Fibroblast of mammary gland (primary cell): Measurements from ENCODE around the gene DTNA.

ENCODE experiments used
- DNase-seq: peaks from one replicate; pipeline ENCODE4 v3.0.0-alpha.2; 2010; ENCODE audit warnings: low read depth
- H3K4me3 ChIP-seq: 2 replicates; pipeline ENCODE4 v1.5.1; 2011; ENCODE audit warnings: low read depth, mild to moderate bottlenecking, low read length, moderate library complexity; ENCODE audit not compliant: control insufficient read depth
- TF ChIP-seq, protein P1 (sequence below): conservative IDR thresholded peaks from 2 replicates; pipeline ENCODE4 v1.5.1; 2011; ENCODE audit warnings: low read depth, low read length, inconsistent platforms; ENCODE audit not compliant: control insufficient read depth, insufficient read depth

DTNA gene

DNA sequence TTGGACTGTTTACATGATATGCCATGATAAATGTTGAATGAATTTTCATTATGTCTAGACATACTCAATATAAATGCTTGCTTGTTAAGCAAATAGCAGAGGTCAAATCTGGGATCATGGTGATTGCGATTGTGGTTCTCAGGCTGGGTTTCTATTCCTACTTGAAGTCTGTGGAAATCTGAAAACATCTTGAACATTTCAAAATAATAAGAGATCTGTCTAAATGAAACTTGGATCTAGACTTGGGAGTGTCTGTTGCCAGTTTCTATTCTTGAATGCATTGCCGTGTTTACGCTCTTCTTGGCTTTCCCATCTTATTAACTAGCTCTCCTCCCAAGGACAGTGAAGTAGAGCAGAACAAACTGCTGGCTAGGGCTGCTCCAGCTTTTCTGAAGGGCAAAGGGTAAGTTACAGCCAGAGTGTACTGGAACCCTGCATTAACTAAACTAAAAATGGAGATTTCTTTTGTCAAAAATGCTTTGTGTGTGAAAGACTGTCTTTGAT lies 127.7 kb downstream of the DTNA start:
- no peak overlapping the region for H3K4me3 ChIP-seq
- TF ChIP-seq, protein P1, sequence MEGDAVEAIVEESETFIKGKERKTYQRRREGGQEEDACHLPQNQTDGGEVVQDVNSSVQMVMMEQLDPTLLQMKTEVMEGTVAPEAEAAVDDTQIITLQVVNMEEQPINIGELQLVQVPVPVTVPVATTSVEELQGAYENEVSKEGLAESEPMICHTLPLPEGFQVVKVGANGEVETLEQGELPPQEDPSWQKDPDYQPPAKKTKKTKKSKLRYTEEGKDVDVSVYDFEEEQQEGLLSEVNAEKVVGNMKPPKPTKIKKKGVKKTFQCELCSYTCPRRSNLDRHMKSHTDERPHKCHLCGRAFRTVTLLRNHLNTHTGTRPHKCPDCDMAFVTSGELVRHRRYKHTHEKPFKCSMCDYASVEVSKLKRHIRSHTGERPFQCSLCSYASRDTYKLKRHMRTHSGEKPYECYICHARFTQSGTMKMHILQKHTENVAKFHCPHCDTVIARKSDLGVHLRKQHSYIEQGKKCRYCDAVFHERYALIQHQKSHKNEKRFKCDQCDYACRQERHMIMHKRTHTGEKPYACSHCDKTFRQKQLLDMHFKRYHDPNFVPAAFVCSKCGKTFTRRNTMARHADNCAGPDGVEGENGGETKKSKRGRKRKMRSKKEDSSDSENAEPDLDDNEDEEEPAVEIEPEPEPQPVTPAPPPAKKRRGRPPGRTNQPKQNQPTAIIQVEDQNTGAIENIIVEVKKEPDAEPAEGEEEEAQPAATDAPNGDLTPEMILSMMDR, result no peak
- peak; percentile 14 for DNase-seq

DNA sequence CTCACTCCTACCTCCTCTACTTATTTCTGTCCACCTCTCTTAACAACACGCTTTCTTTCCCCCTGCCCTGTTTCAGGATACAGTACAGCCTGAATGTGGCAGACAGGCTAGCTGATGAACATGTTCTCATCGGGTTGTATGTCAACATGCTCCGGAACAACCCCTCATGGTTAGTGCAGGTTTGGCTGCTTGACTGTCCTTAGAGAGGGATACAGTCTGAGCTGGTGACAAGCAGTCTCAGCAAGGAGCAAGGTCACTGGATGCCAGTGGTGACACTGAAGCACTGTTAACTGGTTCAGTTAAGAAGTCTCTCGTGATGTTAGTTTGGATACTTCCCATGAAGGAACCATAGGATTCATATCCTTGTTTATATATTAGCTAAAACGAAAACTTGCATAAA lies 128.6 kb downstream of the DTNA start:
- H3K4me3 ChIP-seq, result no peak overlapping the region
- no peak for DNase-seq
- TF ChIP-seq, protein P1, result no peak

DNA sequence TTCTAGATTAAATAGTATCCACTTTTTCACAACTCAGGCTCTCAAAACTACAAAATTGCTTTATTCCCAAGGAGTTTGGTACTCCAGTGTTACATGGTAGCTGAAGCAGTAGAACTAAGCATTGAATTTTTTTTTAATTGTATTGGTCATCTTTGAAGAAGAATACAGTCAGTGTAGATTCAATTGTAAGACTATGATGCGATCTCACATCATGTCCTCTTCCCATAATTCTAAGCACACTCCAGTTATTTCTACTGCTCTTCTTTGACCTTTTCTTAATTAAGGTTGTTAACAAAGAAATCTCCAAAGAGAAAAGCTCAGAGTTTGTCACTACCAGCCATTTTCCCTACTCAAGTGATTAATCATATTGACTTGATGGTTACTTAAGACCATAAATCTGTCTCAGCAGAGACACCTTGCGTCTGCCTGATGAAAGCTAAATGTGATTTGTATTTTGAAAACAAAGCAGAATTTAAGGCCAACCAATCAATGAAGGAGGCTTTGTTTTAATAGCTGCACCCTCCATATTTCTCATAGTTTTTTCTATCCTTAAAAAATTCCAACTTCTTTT lies 130.2 kb downstream of the DTNA start:
- no peak for DNase-seq
- H3K4me3 ChIP-seq, result no peak overlapping the region
- TF ChIP-seq, protein P1, result no peak

DNA sequence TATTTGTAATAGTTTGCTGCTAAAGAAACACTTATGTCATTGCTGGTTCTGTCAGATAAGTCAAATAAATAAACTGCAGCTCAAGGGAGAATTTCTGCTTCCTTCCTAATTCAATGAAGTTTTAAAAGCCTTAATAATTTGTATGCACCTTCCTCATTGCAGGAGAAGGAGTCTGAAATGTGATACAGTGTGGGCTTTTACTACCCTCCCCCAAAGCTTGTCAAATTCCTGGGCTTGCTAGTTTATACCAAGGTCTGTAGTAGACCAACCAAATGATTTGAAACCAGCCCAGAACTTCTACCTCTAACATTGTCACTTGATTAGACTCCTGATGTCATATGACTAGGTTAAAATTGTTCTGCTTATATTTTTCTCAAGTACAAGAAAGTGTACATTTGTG lies 131.8 kb downstream of the DTNA start:
- no peak overlapping the region for H3K4me3 ChIP-seq
- DNase-seq, result no peak
- TF ChIP-seq, protein P1, result no peak

DNA sequence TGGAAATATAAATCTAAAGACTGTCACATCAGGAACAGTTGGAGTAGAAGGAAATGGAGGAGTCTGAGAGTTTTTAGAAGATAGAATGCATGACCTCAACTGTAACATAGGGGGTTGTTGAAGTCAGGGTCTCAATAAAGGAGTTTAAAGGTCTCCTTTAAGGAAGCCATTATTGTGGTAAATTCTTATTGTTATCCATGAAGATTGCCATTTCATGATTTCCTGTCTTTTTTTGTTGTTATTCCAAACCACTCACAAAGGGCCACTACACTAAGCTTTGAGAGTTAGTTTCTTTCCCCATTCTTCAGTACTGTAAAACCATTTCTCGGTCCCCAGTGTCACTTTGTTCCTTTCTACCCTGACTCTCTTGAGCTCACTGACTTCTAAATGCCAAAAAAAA lies 134.0 kb downstream of the DTNA start:
- H3K4me3 ChIP-seq, result no peak overlapping the region
- TF ChIP-seq, protein P1, result no peak
- DNase-seq, result no peak

DNA sequence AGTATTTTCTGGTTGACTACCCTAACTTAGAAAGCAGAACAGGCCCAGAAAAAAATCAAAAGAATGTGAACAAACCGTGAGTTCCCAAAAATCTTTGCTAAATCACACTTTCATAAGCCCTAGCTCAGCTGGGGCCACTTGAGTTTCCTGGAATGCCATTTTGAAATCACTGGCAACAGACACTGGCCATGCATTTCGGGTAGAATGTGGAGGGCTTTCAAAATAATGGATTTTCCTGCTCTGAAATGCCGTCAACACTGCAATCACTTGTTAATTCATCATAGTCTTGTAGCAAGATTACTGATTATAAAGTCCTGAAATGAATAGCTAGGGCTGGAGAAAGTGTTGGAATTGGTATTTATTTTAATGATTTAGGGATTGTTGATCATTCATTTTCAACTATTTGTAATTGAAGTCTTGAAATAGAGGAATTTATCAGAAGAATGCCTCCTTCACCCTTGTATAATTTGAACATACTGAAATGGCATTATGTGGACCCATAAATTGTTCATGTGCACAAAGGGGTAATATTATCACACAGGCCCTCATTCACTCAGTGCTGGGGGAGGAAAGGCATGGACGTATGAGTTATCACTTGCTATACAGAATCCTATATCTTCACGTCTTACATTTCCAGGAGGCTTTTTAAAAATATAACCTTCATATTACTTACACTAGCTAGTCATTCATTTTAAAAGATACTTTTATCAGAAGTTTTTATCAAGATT lies 134.8 kb downstream of the DTNA start:
- TF ChIP-seq, protein P1, result no peak
- DNase-seq, result no peak
- H3K4me3 ChIP-seq, result no peak overlapping the region

DNA sequence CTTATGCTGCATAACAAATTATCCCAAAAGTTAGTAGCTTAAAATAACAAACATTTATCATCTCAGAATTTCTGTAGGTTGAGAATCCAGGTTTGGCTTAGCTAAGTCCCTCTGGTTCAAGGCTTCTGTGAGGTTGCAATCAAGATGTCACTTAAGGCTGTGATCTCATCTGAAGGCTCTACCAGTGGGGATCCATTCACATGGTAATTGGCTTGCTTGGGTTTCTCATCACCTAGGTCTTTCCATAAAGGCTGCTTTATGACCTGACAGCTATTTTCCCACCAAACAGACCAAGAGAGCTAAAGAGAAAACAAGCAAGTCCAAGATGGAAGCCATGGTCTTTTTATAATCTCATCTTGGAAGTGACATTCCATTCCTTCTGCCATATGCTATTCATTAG lies 137.3 kb downstream of the DTNA start:
- TF ChIP-seq, protein P1, result no peak
- no peak for DNase-seq
- no peak overlapping the region for H3K4me3 ChIP-seq
